Pons (tissue), 1 donor: ENCODE measurements around the gene SPATA32.

Source experiments
- DNase-seq: peaks from one replicate; pipeline ENCODE4 v3.0.0-alpha.2; 2016; ENCODE audit warnings: low spot score

The SPATA32 gene

GRCh38 chr17:45246338-45246737 lies 15.6 kb downstream of the SPATA32 start:
- DNase-seq = no peak

GRCh38 chr17:45244725-45245656 lies 16.9 kb downstream of the SPATA32 start:
- DNase-seq = no peak

GRCh38 chr17:45243750-45244149 lies 18.1 kb downstream of the SPATA32 start:
- DNase-seq = no peak

DNA sequence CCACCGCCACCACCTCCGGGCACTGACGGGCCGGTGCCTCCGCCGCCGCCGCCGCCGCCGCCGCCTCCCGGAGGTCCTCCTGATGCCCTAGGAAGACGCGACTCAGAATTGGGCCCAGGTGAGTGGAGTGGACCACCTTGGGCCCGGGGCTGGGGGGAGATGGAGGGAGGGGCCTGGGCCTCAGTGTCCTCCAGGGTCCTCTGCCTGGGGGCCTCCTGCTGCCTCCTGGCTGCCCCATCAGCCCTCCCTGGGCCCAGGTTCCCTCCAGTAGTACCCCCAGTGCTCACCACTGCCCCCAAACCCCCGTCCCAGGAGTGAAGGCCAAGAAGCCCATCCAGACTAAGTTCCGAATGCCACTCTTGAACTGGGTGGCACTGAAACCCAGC lies 19.9 kb downstream of the SPATA32 start:
- no peak for DNase-seq

GRCh38 chr17:45241328-45242028 lies 20.4 kb downstream of the SPATA32 start:
- DNase-seq = no peak

DNA sequence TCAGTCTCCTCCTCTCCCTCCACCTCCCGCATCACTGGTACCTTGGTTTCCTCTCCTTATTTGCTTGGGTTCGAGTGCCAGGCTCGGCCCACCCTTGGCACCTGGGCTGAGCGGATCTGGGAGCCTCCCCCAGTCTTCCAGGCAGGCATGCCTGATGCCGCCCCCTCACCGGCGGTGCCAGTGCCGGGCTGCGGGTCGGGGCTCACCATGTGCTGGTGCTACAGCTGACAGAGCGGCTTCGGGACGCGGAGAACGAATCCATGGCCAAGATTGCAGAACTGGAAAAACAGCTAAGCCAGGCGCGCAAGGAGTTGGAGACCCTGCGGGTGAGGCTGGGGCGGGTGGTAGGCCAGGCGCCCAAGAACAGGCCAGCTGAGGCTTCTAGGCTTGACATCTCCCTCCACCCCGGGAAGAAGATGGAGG lies 21.0 kb downstream of the SPATA32 start:
- DNase-seq = no peak

- DNase-seq = no peak
Measured at GRCh38 chr17:45238155-45238774, 23.6 kb downstream of the SPATA32 start.

GRCh38 chr17:45237686-45238085 lies 24.2 kb downstream of the SPATA32 start:
- DNase-seq = no peak

DNA sequence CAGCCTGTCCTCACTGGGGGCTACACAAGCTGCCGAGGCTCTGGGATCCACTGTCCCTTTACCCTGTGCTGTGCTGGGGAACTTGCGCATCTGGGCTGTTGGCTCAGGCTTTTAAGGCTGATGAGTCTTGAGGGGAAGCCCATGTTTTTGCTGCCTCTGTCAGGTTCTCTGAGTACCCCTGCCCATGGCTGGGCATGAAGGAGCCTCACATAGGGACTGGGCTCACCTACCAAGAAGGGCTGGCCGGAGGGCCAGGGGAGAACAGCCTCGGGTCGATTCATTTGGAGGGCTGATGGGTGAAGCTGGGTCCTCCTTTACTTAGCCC lies 25.6 kb downstream of the SPATA32 start:
- no peak for DNase-seq

DNA sequence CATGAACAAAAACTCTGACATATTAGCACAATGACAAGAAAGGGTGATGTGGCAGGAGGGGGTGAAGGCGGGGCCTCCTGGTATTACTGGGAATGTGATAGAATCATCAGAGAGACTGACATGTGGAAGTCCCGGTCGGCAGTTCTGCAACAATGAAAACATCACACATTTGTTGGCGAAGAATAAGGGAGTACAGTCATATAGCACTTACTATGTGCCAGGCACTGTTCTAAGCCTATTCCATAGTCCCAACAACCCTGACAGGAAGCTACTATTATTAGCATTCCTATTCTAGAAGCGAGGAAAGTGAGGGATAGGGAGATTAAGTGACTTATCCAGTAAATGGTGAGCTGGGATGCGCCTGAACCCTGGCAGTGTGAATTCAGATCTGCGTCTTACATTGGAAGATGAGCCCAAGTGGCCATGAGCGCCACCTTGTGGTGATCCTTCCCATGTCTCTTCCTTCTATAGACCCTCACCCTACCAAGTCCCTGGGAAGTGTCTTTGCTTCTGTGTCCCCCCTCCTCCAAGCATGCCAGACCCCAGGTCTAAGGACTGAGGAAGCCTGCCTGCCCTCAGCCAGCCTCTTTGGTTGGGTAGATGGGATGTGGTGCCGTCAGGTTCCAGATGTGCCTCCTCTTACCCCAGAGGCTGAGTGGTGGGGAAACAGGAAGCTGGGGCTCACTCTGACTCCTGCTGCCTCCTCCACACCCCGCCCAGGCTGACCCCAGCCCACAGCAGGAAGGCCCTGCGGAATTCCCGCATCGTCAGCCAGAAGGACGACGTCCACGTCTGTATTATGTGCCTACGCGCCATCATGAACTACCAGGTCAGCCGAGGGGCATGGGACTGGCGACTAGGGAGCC lies 26.2 kb downstream of the SPATA32 start:
- peak; percentile 58 for DNase-seq

DNA sequence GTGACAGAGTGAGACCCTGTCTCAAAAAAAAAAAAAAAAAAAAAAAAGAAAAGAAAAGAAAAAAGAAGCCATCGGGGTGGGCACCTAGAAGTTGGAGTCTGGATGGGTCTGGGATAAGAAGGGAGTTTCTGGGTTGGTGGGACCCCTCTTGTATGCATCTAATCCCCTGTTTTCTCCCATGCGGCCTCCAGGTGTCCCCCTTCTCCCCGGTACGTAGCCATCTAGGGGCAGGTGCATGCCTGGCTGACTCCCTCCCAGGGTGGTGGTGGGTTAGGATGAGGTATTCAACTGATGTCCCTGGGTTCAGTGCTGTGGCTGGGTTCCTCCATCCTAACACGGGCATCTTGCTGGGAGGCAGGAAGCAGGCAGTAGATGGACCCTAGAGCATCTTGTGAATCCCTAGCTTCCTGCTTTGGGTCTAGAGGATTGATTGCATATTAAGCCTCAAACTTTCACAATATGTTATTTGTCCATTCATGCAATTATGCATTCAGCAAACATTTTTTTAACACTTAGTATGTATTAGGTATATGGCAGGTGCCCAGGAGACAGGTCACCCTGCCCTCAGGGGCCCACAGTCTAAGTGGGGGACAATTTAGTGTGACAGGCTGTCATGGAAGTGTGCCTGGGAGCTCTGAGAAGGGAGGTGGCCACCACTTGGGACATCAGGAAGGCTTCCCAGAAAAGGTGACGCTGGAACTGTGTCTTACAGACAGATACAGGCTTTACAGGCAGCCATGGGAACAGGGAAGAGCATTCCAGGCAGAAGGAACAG lies 27.1 kb downstream of the SPATA32 start:
- DNase-seq = no peak

DNA sequence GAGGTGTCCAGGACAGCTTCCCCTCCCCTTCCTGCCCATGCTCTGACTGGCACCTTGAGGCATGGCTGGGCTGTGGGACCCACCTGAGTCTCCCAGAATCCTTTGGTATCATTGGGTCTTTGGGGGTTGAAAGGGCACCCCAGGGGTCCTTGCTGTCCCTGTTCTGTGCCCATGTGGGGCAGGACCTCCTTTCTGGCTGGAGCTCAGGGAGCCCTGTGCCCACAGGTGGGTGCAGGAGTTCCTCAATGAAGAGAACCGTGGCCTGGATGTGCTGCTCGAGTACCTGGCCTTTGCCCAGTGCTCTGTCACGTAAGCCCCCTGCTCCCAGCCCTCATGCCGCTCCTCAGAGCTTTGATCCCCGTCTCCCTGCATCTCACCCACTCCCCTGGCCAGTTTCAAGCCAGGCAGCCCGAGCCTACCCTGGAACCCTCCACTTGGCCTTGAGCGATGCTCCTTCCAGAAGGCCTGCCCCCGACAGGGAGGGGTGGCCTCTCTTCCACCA lies 28.4 kb downstream of the SPATA32 start:
- no peak for DNase-seq

DNA sequence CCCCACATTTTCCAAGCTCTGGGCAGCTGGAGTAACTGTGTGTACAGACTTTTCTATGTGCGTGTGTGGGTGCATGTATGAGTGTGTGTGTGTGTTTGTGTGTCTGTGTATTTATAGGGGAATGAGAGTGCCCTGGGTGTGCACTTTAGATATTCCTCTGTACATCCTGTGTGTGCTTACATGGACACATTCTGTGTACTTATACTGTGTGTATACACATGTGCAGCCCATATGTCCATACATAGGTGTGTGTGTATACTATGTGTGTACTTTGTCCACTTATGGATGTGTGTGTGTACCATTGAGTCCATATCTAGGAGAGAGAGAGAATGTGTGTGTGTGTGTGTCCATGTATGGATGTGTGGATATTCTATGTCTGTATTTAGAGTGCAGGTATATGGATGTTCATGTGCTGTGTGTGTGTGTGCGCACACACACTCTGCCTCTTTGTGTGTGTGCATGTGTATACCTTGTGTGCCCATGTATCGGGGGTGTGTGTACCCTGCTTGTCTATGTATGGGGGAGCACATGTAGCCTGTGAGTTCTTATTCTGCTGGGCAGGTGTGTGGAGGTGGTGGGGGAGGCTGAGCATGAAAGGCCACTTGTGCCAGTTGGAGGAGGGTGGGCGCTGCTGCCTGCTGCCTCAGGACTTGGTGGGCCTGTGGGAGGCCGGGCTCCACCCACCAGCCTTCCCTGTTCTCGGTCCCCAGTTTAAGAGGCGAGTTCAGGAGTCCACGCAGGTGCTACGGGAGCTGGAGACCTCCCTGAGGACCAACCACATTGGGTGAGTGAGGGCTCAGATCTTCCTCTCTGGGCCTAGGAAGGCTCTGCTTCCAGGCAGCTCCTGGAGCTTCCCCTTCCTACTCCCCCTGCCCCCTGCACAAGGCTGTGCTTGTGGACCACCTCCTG lies 29.1 kb downstream of the SPATA32 start:
- no peak for DNase-seq

GRCh38 chr17:45231481-45232116 lies 30.3 kb downstream of the SPATA32 start:
- DNase-seq = no peak

GRCh38 chr17:45230787-45231480 lies 31.0 kb downstream of the SPATA32 start:
- no peak for DNase-seq

- no peak for DNase-seq
Measured at GRCh38 chr17:45230410-45230786, 31.5 kb downstream of the SPATA32 start.

- DNase-seq = no peak
Measured at GRCh38 chr17:45229681-45230409, 32.0 kb downstream of the SPATA32 start.
